ENCODE measurements around the gene PIK3AP1. TPM values are rescaled to one million over a fixed set of nuclear protein-coding genes. Genes with fewer than 3 reads are reported as not detected.
A peak's percentile ranks its signal among the peaks of the same experiment; 100 is the strongest.

The PIK3AP1 gene
- total and polyA plus RNA-seq, 2 experiments from 2014 or later, result not detected

DNA sequence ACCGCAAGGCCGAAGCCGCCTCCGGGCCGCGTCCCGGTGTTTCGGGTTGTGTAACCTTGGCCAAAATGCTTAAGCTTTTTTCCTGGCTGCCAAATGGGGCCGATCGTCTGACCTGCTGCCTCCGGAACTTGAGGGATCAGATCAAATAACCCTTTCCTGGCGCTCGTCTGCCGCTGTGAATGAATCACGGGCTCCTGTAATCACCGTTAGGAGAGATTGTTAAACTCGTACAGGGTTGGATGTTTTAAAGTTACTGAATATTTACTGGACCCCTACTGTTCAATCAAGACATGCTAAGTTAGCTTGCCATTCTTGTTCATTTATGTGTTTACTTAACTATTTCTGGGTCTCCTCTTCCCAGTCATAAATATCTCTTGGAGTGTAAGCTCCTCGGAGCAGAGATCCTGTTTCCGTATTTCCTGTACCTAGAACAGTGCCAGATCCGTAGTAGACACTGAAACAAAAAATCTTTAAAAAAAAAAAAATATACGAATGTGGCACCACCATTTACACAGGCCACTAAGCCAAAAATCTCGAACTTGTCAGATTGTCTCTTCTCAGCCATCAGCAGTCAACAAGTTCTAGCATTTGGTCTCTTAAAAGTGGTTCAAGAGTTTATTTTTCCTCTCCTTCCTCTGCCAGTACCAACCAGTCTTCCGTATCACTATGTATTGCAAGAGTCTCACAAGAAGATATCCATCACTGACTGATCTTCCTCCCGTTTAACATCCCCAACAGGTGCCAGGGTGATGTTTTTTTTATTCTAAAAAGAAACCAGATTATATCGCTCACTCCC, 132.9 kb downstream of the PIK3AP1 start:
- H3F3A ChIP-seq (ENCODE audit: insufficient read depth), result peaks cover 22% of the 10 kb centered on the region
- no peaks in the 10 kb centered on the region for H3K9me3 ChIP-seq (ENCODE audit: low read depth)
- H3K36me3 ChIP-seq (ENCODE audit: low read depth), result no peaks in the 10 kb centered on the region
- no peaks in the 10 kb centered on the region for H3K27me3 ChIP-seq (replicated peaks; ENCODE audit: insufficient read depth)
- peaks cover under 1% of the 10 kb centered on the region; the same call in 1 of the 2 replicates for H4K20me1 ChIP-seq (ENCODE audit: insufficient read depth)
- in situ Hi-C loops (cut with MboI), result no loop called here
- peak; percentile 89 for DNase-seq
- H3K4me2 ChIP-seq (ENCODE audit: unreplicated experiment), result peak overlapping the region; percentile 98
- WGBS, 2 experiments (ENCODE audit: low coverage in 1 of 2, low lambda C conversion rate in 2 of 2, missing lambda C conversion rate in 2 of 2), result 3% methylated on average over 25 of the region's 25 CpGs
- H3K9ac ChIP-seq, result peak overlapping the region; percentile 97
- no peak for TF ChIP-seq EZH2phosphoT487 (IDR thresholded peaks at IDR 0.05; ENCODE audit: insufficient read depth, low read depth)
- no peak for TF ChIP-seq EZH2 (IDR thresholded peaks at IDR 0.05; ENCODE audit: insufficient read depth, poor library complexity, severe bottlenecking)
- peaks cover 30% of the 10 kb centered on the region for H3K4me1 ChIP-seq (ENCODE audit: insufficient read depth)
- peak overlapping the region; percentile 98 for H3K27ac ChIP-seq
- H3K9me2 ChIP-seq (ENCODE audit: insufficient read depth), result no peaks in the 10 kb centered on the region
- peak overlapping the region; percentile 97 for H3K4me3 ChIP-seq
- H2AFZ ChIP-seq, result peak overlapping the region; percentile 83
- H3K79me2 ChIP-seq (ENCODE audit: insufficient read depth), result peaks cover 42% of the 10 kb centered on the region

DNA sequence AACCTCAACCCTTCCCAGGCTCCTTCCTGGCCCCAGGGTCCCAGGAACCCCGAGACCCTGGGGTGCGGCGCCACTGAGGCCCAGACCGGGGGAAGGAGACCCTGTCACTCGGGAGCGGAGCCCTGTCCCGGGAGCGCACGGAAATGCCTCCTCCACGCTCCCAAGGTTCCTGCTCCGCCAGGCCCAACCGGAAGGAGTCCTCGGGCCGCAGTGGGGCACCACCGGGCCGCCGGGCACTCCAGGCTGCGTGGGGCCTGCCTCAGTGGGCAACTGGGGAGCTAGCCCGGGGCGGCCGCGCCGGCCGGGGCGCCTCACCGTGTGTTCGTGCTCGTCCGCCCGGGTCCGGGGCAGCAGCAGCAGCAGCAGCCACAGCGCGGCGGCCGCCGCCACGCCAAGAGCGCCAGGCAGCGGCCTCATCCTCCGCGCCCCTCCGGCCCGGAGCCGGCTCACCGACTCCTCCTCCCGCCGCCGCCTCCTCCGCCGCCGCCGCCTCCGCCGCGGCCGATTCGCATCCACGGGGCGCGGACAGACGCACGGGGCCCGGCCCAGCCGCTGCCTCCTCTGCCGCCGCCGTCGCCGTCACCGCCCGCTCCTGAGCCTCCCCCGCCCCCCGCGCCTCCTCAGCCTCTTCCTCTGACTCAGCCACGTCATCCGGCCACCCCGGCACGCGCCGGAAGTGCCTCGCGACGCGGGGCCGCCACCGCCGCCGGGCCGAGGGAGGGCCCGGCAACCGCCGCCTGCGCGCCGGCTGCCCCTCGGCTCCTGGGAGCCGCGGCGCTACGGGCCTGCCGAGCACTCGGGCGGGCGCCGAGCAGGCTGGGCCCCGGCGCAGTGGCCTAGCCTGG, 133.7 kb downstream of the PIK3AP1 start, which contains the start of gene TM9SF3:
Gene TM9SF3, minus strand, starts transcription at position 594 of the 845 bp plus-strand sequence. Its CDS starts 177 bp downstream, at position 417.
- TF ChIP-seq EZH2 (IDR thresholded peaks at IDR 0.05; ENCODE audit: insufficient read depth, poor library complexity, severe bottlenecking) (no peak), EZH2phosphoT487 (IDR thresholded peaks at IDR 0.05; ENCODE audit: insufficient read depth, low read depth) (no peak)
- Histone ChIP-seq H3K9me2 (ENCODE audit: insufficient read depth) (no peaks in the 10 kb centered on the region), H4K20me1 (ENCODE audit: insufficient read depth) (peaks cover 9% of the 10 kb centered on the region), H3K27me3 (replicated peaks; ENCODE audit: insufficient read depth) (no peaks in the 10 kb centered on the region), H3K36me3 (ENCODE audit: low read depth) (no peaks in the 10 kb centered on the region), H3K4me2 (ENCODE audit: unreplicated experiment) (peak within 1 kb of the TSS; percentile 98), H3K4me1 (ENCODE audit: insufficient read depth) (peaks cover 38% of the 10 kb centered on the region), H3K9ac (peak within 1 kb of the TSS; percentile 97), H3K4me3 (peak within 1 kb of the TSS; percentile 97), H3K27ac (peak within 1 kb of the TSS; percentile 98), H3F3A (ENCODE audit: insufficient read depth) (peaks cover 22% of the 10 kb centered on the region), H3K79me2 (ENCODE audit: insufficient read depth) (peaks cover 50% of the 10 kb centered on the region), H3K9me3 (ENCODE audit: low read depth) (no peaks in the 10 kb centered on the region), H2AFZ (peak within 1 kb of the TSS; percentile 83)
- 1% methylated on average over 32 to 74 of the region's 107 CpGs for WGBS, 2 experiments (ENCODE audit: low coverage in 1 of 2, low lambda C conversion rate in 2 of 2, missing lambda C conversion rate in 2 of 2)
- in situ Hi-C loops (cut with MboI), result no loop called here
- peak; percentile 98 for DNase-seq

DNA sequence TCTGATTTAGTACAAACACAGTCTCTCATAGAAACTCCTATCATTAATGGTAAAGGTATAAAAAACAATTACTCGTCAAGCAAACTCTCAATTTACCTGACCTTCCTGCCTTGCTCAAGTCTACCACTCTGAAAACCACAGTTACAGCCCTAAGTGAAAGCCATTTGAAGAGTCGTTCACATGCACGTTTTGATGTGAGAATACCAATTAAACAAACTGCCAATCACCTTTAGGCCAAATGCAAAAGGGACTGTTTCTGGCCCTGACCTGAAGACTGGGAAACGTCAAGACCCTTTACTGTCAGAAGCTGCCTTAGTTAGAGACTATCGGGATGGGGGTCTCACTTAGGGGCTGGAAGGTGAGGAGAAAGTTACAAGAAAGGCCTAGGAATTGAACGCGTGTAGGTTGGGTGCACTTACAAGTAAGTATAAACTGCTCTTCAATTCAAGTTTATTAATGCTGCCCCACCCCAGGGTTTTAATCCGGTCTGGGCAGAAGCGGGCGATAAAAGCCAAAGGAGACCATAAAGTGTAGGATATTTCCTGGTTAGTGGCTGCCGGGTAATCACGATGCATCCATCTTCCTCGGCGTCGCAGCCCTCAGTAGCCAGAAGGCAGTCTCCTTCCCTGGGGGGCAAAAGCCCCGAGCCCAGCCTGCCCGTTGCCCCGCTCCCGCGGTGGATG, 134.4 kb downstream of the PIK3AP1 start:
- H3F3A ChIP-seq (ENCODE audit: insufficient read depth), result peaks cover 24% of the 10 kb centered on the region
- H3K4me3 ChIP-seq, result peak overlapping the region; percentile 97
- no peaks in the 10 kb centered on the region for H3K36me3 ChIP-seq (ENCODE audit: low read depth)
- in situ Hi-C loops (cut with MboI), result no loop called here
- DNase-seq, result peak; percentile 59
- WGBS, 2 experiments (ENCODE audit: low coverage in 1 of 2, low lambda C conversion rate in 2 of 2, missing lambda C conversion rate in 2 of 2), result 1 to 3% methylated on average over 20 of the region's 20 CpGs
- H3K9me2 ChIP-seq (ENCODE audit: insufficient read depth), result no peaks in the 10 kb centered on the region
- peak overlapping the region; percentile 55 for H2AFZ ChIP-seq
- H3K4me2 ChIP-seq (ENCODE audit: unreplicated experiment), result peak overlapping the region; percentile 98
- H3K9me3 ChIP-seq (ENCODE audit: low read depth), result no peaks in the 10 kb centered on the region
- no peak for TF ChIP-seq EZH2phosphoT487 (IDR thresholded peaks at IDR 0.05; ENCODE audit: insufficient read depth, low read depth)
- no peak for TF ChIP-seq EZH2 (IDR thresholded peaks at IDR 0.05; ENCODE audit: insufficient read depth, poor library complexity, severe bottlenecking)
- H4K20me1 ChIP-seq (ENCODE audit: insufficient read depth), result peaks cover 14% of the 10 kb centered on the region
- H3K27me3 ChIP-seq (replicated peaks; ENCODE audit: insufficient read depth), result no peaks in the 10 kb centered on the region
- H3K27ac ChIP-seq, result peak overlapping the region; percentile 98
- H3K4me1 ChIP-seq (ENCODE audit: insufficient read depth), result peaks cover 40% of the 10 kb centered on the region
- peaks cover 57% of the 10 kb centered on the region for H3K79me2 ChIP-seq (ENCODE audit: insufficient read depth)
- H3K9ac ChIP-seq, result peak overlapping the region; percentile 97

DNA sequence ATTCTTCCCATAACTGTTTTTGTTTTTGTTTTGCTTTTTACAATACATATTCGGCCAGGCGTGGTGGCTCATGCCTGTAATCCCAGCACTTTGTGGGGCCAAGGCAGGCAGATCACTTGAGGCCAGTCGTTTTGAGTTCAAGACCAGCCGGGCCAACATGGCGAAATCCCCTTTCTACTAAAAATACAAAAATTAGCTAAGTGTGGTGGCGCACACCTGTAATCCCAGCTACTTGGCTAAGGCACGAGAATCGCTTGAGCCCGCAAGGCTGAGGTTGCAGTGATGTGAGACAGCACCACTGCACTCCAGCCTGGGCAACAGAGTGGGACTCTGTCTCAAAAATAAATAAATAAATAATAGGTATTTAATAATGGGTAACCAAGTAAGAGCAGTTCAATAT, 135.8 kb downstream of the PIK3AP1 start:
- Histone ChIP-seq H3K27ac (no peak overlapping the region), H3K4me1 (ENCODE audit: insufficient read depth) (peaks cover 49% of the 10 kb centered on the region), H3F3A (ENCODE audit: insufficient read depth) (peaks cover 28% of the 10 kb centered on the region), H4K20me1 (ENCODE audit: insufficient read depth) (peaks cover 25% of the 10 kb centered on the region), H3K4me2 (ENCODE audit: unreplicated experiment) (peak overlapping the region; percentile 98), H3K9me3 (ENCODE audit: low read depth) (no peaks in the 10 kb centered on the region), H2AFZ (no peak overlapping the region), H3K9ac (peak overlapping the region; percentile 97; the same call in 1 of the 2 replicates), H3K79me2 (ENCODE audit: insufficient read depth) (peaks cover 71% of the 10 kb centered on the region), H3K9me2 (ENCODE audit: insufficient read depth) (no peaks in the 10 kb centered on the region), H3K27me3 (replicated peaks; ENCODE audit: insufficient read depth) (no peaks in the 10 kb centered on the region), H3K36me3 (ENCODE audit: low read depth) (no peaks in the 10 kb centered on the region), H3K4me3 (peak overlapping the region; percentile 97)
- WGBS, 2 experiments (ENCODE audit: low coverage in 1 of 2, low lambda C conversion rate in 2 of 2, missing lambda C conversion rate in 2 of 2), result 89% methylated on average over 9 of the region's 9 CpGs
- no peak for DNase-seq
- in situ Hi-C loops (cut with MboI), result no loop called here
- no peak for TF ChIP-seq EZH2phosphoT487 (IDR thresholded peaks at IDR 0.05; ENCODE audit: insufficient read depth, low read depth)
- no peak for TF ChIP-seq EZH2 (IDR thresholded peaks at IDR 0.05; ENCODE audit: insufficient read depth, poor library complexity, severe bottlenecking)
